HepG2 (cell line): ENCODE measurements around the gene PDRG1. TPM values are rescaled to one million over a fixed set of nuclear protein-coding genes. Genes with fewer than 3 reads are reported as not detected.

Source experiments
- ATAC-seq: fragments of 200-7000 bp; cut with Tn5 transposase; 3 replicates; pipeline ENCODE4 v1.9.1; 2020; ENCODE audit warnings: mild to moderate bottlenecking, moderate library complexity
- BruUV-seq: library from RNA; stranded (reverse); fragments of 400-500 nt; replicated peaks from 2 replicates; lab custom pipeline; 2021; lab: Mats Ljungman, UMichigan
- CTCF ChIA-PET: fragments of 300-600 bp; formaldehyde crosslinking; extraction: SDS; loops from one replicate; lab custom pipeline; 2021; ENCODE audit warnings: low total read pairs, inconsistent platforms, low intra/inter-chr PET ratio; lab: Yijun Ruan, JAX
- POLR2A ChIA-PET: fragments of 350-600 bp; sonication (Branson Sonifier 250); formaldehyde crosslinking; loops from one replicate; lab custom pipeline; 2020; ENCODE audit warnings: antibody characterized with exemption, inconsistent platforms; lab: Yijun Ruan, JAX
- DNase-seq: peaks from one replicate; pipeline ENCODE4 v3.0.0-alpha.2; 2015; ENCODE audit warnings: low spot score
- FAIRE-seq: peaks from 3 replicates; lab custom pipeline; 2011; peaks lifted over from hg19 to GRCh38; lab: Jason Lieb, UNC
- H2AFZ ChIP-seq: one replicate; pipeline ENCODE4 v1.6.1; 2011; ENCODE audit warnings: low read length, inconsistent platforms
- H3K27ac ChIP-seq: fragments of 300-600 bp; 3 replicates; pipeline ENCODE4 v1.8.0; 2011; ENCODE audit warnings: mixed run types, mild to moderate bottlenecking, mixed read lengths, low read length, inconsistent platforms; ENCODE audit not compliant: insufficient read depth; ENCODE audit errors: extremely low read length
- H3K27me3 ChIP-seq, 2 experiments: fragments of 200-600 bp in 1 of 2; 2 replicates in 1 of 2; 3 replicates in 1 of 2; pipeline versions ENCODE4 v1.6.0 to v1.8.0; 2011; ENCODE audit warnings: low read length in 2 of 2, mild to moderate bottlenecking in 2 of 2, moderate library complexity in 2 of 2, inconsistent platforms in 1 of 2; ENCODE audit not compliant: insufficient read depth in 2 of 2, control insufficient read depth in 1 of 2
- H3K36me3 ChIP-seq, 2 experiments: fragments of 200-600 bp in 1 of 2; replicated peaks in 1 of 2; 2 replicates in 1 of 2; 3 replicates in 1 of 2; pipeline versions ENCODE4 v1.5.1 to v1.8.0; 2011; ENCODE audit warnings: low read length in 2 of 2, inconsistent platforms in 1 of 2; ENCODE audit not compliant: insufficient read depth in 2 of 2, control insufficient read depth in 1 of 2
- H3K4me1 ChIP-seq: 2 replicates; pipeline ENCODE4 v1.5.1; 2012; ENCODE audit warnings: low read length, inconsistent platforms; ENCODE audit not compliant: insufficient read depth
- H3K4me2 ChIP-seq: 2 replicates; pipeline ENCODE4 v1.6.0; 2011; ENCODE audit warnings: low read depth, low read length, inconsistent platforms
- H3K4me3 ChIP-seq, 3 experiments: fragments of 200-600 bp in 1 of 3; sonication (generic), shearing (Covaris generic) in 1 of 3; replicated peaks in 1 of 3; 2 replicates each; pipeline ENCODE4 v1.5.1; 2011 to 2016; ENCODE audit warnings: low read length in 3 of 3, inconsistent platforms in 2 of 3, low read depth in 2 of 3, mild to moderate bottlenecking in 2 of 3, control low read depth in 1 of 3, mixed read lengths in 1 of 3; ENCODE audit not compliant: insufficient read depth in 1 of 3
- H3K79me2 ChIP-seq: one replicate; pipeline ENCODE4 v1.6.1; 2011; ENCODE audit warnings: low read length, inconsistent platforms; ENCODE audit not compliant: insufficient read depth
- H3K9ac ChIP-seq: 2 replicates; pipeline ENCODE4 v1.6.0; 2011; ENCODE audit warnings: mild to moderate bottlenecking, low read depth, low read length, inconsistent platforms; ENCODE audit not compliant: insufficient read depth
- H3K9me3 ChIP-seq: 2 replicates; pipeline ENCODE4 v1.5.1; 2012; ENCODE audit warnings: mild to moderate bottlenecking, low read length
- H4K20me1 ChIP-seq: 2 replicates; pipeline ENCODE4 v1.6.0; 2011; ENCODE audit warnings: inconsistent platforms, mild to moderate bottlenecking, low read length, moderate library complexity; ENCODE audit not compliant: insufficient read depth
- CC2D1A ChIP-seq: sonication (generic); formaldehyde crosslinking; IDR thresholded peaks from 2 replicates; pipeline ENCODE4 v1.8.1; 2023; ENCODE audit warnings: mild to moderate bottlenecking, missing genetic modification reagents
- REL ChIP-seq: sonication (generic); formaldehyde crosslinking; conservative IDR thresholded peaks from 2 replicates; pipeline ENCODE4 v1.8.0; 2022; ENCODE audit warnings: mild to moderate bottlenecking, missing genetic modification reagents, moderate library complexity
- STAG1 ChIP-seq: sonication (generic); formaldehyde crosslinking; IDR thresholded peaks from 2 replicates; pipeline ENCODE4 v1.4.0; 2020; ENCODE audit warnings: missing genetic modification reagents
- STAT5B ChIP-seq: sonication (generic); formaldehyde crosslinking; IDR thresholded peaks from 2 replicates; pipeline ENCODE4 v1.4.0; 2020; ENCODE audit warnings: missing genetic modification reagents
- ZNF136 ChIP-seq: sonication (generic); formaldehyde crosslinking; IDR thresholded peaks from 2 replicates; pipeline ENCODE4 v1.8.1; 2022; ENCODE audit warnings: low read depth, mild to moderate bottlenecking, moderate library complexity, missing genetic modification reagents
- ZNF446 ChIP-seq: sonication (generic); formaldehyde crosslinking; IDR thresholded peaks from 2 replicates; pipeline ENCODE4 v1.5.0; 2020; ENCODE audit warnings: mild to moderate bottlenecking, missing genetic modification reagents
- ZNF839 ChIP-seq: sonication (generic); formaldehyde crosslinking; IDR thresholded peaks from 2 replicates; pipeline ENCODE4 v1.4.0; 2020; ENCODE audit warnings: missing genetic modification reagents, mild to moderate bottlenecking, borderline replicate concordance
- WGBS: methylation state at CpG from one replicate; pipeline ENCODE4 v1.1.6; 2017; ENCODE audit warnings: low lambda C conversion rate; 5-methylcytosine and 5-hydroxymethylcytosine counted together
- in situ Hi-C: cut with HindIII; loops from 2 replicates; pipeline ENCODE4 v1.10.0; 2017; ENCODE audit warnings: low pct_unique_long_range_greater_than_20kb; ENCODE audit not compliant: extremely low pct_ligation_motif_present
- intact Hi-C: fragments of 100-400 bp; cut with micrococcal nuclease; formaldehyde crosslinking; loops from one replicate; pipeline ENCODE4 v1.10.0; 2022; ENCODE audit not compliant: unreplicated experiment
- polyA plus RNA-seq, 8 experiments: library from polyadenylated mRNA; depleted of rRNA in 3 of 8; stranded (reverse) in 7 of 8; unstranded in 1 of 8; fragments of >200 nt; fragmentation: Illumina TruSeq in 4 of 8; extraction: Trizol in 4 of 8; gene quantifications; 2 replicates each; pipeline versions ENCODE4 v1.2.1 to v1.2.3, GENCODE V29; 2011 to 2016; ENCODE audit warnings: low read depth in 4 of 8, missing spikeins in 1 of 8, mixed read lengths in 1 of 8; ENCODE audit not compliant: insufficient read depth in 1 of 8
- total RNA-seq, 5 experiments: library from RNA; depleted of rRNA; stranded (reverse); fragments of >200 nt; fragmentation: Illumina TruSeq; extraction: Trizol; gene quantifications; 2 replicates each; pipeline ENCODE4 v1.2.3, GENCODE V29; 2016; ENCODE audit warnings: low read depth in 1 of 5
- TF ChIP-seq, protein P1 (sequence below): sonication (generic); formaldehyde crosslinking; conservative IDR thresholded peaks from 2 replicates; pipeline ENCODE4 v1.5.0; 2020; ENCODE audit warnings: missing genetic modification reagents
- TF ChIP-seq, protein P2 (sequence below): sonication (generic); formaldehyde crosslinking; IDR thresholded peaks from 2 replicates; pipeline ENCODE4 v1.4.0; 2020; ENCODE audit warnings: low read depth, missing genetic modification reagents
- TF ChIP-seq, protein P3 (sequence below): sonication (generic); formaldehyde crosslinking; IDR thresholded peaks from 2 replicates; pipeline ENCODE4 v1.4.0; 2020; ENCODE audit warnings: mild to moderate bottlenecking, missing genetic modification reagents
- TF ChIP-seq, protein P4 (sequence below): sonication (generic); formaldehyde crosslinking; conservative IDR thresholded peaks from 2 replicates; pipeline ENCODE4 v1.8.0; 2022; ENCODE audit warnings: missing genetic modification reagents

The PDRG1 gene
- total and polyA plus RNA-seq, 2 of the 13 experiments (the other 11 are each of a cell fraction or from before 2014, with no cell fraction given) = 16.6 to 18.0 TPM

DNA sequence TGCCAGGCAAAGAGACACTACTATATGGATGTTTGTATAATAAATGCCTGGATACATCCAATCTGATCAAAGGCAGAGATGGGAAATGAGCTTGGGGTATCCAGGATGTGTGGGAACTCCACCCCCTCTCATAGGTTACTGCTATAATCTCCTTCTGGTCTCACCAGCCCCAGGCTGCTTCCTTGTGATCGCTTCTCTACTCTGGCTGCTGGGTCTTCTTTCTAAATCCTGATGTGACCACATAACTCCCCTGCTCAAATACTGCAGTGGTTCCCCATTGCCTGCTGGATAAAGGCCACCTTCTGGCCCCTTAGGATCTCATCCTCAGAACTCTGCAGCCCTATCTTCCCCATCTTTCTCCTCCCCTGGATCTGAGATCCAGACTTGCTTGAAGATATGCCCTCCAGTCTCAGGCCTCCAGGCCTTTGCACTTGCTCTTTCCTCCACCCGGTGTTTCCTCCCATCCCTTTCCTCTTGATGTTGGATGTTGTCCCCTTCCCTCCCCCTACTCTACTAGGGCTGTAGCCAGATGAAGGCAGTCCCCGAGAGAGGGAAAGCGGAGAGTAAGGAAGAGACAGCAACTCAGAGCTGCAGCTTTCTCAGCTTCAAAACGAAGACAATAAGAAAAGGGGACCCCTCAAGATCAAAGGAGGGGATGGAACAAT is 15.3 kb upstream of the PDRG1 start (continued):
- TF ChIP-seq CC2D1A (CRISPR knock-in tag) = no peak
- TF ChIP-seq ZNF446 = no peak
- TF ChIP-seq, protein P1, sequence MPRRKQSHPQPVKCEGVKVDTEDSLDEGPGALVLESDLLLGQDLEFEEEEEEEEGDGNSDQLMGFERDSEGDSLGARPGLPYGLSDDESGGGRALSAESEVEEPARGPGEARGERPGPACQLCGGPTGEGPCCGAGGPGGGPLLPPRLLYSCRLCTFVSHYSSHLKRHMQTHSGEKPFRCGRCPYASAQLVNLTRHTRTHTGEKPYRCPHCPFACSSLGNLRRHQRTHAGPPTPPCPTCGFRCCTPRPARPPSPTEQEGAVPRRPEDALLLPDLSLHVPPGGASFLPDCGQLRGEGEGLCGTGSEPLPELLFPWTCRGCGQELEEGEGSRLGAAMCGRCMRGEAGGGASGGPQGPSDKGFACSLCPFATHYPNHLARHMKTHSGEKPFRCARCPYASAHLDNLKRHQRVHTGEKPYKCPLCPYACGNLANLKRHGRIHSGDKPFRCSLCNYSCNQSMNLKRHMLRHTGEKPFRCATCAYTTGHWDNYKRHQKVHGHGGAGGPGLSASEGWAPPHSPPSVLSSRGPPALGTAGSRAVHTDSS (CRISPR knock-in tag) = no peak
- no peak for TF ChIP-seq ZNF136 (CRISPR knock-in tag)
- TF ChIP-seq, all 625 proteins: peak for 0

DNA sequence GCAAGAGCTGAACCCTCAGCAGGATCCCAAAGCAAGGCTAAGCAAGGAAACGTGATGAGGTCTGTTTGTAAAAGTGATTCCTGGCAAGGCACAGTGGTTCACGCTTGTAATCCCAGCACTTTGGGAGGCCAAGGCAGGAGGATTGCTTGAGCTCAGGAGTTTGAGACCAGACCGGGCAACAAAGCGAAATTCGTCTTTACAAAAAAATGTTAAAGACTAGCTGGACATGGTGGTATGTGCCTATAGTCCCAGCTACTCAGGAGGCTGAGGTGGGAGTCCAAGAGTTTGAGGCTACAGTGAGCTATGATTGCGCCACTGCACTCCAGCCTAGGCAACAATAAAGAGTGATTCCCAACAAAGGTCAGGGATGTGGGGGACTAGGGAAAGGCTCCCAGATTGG is 12.0 kb upstream of the PDRG1 start:
- peaks cover 0 to 4% of the 10 kb centered on the region in 2 experiments; a peak in 2 of 5 replicates for H3K27me3 ChIP-seq
- no peak overlapping the region for H2AFZ ChIP-seq
- H3K4me2 ChIP-seq = no peak overlapping the region
- no peak overlapping the region for H3K4me3 ChIP-seq
- no peak overlapping the region for H3K27ac ChIP-seq
- no peaks in the 10 kb centered on the region for H3K36me3 ChIP-seq
- no peak for ATAC-seq
- FAIRE-seq = no peak
- ChIA-PET POLR2A (no interaction called here), CTCF (no interaction called here)
- H3K9ac ChIP-seq = no peak overlapping the region
- intact Hi-C loops (no loop called here), in situ Hi-C loops (no loop called here)
- no peaks in the 10 kb centered on the region for H3K79me2 ChIP-seq
- 4% methylated on average over 6 of the region's 6 CpGs for WGBS
- H3K9me3 ChIP-seq = no peaks in the 10 kb centered on the region
- no TSS peak for BruUV-seq
- H3K4me1 ChIP-seq = no peaks in the 10 kb centered on the region
- DNase-seq = no peak
- H4K20me1 ChIP-seq = no peaks in the 10 kb centered on the region; the same call in 1 of the 2 replicates
- TF ChIP-seq ZNF839 (CRISPR knock-in tag) (no peak), STAT5B (CRISPR knock-in tag) (no peak), REL (no peak), STAG1 (no peak)
- TF ChIP-seq, protein P2, sequence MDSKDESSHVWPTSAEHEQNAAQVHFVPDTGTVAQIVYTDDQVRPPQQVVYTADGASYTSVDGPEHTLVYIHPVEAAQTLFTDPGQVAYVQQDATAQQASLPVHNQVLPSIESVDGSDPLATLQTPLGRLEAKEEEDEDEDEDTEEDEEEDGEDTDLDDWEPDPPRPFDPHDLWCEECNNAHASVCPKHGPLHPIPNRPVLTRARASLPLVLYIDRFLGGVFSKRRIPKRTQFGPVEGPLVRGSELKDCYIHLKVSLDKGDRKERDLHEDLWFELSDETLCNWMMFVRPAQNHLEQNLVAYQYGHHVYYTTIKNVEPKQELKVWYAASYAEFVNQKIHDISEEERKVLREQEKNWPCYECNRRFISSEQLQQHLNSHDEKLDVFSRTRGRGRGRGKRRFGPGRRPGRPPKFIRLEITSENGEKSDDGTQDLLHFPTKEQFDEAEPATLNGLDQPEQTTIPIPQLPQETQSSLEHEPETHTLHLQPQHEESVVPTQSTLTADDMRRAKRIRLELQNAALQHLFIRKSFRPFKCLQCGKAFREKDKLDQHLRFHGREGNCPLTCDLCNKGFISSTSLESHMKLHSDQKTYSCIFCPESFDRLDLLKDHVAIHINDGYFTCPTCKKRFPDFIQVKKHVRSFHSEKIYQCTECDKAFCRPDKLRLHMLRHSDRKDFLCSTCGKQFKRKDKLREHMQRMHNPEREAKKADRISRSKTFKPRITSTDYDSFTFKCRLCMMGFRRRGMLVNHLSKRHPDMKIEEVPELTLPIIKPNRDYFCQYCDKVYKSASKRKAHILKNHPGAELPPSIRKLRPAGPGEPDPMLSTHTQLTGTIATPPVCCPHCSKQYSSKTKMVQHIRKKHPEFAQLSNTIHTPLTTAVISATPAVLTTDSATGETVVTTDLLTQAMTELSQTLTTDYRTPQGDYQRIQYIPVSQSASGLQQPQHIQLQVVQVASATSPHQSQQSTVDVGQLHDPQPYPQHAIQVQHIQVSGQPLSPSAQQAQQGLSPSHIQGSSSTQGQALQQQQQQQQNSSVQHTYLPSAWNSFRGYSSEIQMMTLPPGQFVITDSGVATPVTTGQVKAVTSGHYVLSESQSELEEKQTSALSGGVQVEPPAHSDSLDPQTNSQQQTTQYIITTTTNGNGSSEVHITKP (CRISPR knock-in tag) = no peak
- TF ChIP-seq, protein P3, sequence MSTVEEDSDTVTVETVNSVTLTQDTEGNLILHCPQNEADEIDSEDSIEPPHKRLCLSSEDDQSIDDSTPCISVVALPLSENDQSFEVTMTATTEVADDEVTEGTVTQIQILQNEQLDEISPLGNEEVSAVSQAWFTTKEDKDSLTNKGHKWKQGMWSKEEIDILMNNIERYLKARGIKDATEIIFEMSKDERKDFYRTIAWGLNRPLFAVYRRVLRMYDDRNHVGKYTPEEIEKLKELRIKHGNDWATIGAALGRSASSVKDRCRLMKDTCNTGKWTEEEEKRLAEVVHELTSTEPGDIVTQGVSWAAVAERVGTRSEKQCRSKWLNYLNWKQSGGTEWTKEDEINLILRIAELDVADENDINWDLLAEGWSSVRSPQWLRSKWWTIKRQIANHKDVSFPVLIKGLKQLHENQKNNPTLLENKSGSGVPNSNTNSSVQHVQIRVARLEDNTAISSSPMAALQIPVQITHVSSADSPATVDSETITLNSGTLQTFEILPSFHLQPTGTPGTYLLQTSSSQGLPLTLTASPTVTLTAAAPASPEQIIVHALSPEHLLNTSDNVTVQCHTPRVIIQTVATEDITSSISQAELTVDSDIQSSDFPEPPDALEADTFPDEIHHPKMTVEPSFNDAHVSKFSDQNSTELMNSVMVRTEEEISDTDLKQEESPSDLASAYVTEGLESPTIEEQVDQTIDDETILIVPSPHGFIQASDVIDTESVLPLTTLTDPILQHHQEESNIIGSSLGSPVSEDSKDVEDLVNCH = no peak
- TF ChIP-seq, protein P4, sequence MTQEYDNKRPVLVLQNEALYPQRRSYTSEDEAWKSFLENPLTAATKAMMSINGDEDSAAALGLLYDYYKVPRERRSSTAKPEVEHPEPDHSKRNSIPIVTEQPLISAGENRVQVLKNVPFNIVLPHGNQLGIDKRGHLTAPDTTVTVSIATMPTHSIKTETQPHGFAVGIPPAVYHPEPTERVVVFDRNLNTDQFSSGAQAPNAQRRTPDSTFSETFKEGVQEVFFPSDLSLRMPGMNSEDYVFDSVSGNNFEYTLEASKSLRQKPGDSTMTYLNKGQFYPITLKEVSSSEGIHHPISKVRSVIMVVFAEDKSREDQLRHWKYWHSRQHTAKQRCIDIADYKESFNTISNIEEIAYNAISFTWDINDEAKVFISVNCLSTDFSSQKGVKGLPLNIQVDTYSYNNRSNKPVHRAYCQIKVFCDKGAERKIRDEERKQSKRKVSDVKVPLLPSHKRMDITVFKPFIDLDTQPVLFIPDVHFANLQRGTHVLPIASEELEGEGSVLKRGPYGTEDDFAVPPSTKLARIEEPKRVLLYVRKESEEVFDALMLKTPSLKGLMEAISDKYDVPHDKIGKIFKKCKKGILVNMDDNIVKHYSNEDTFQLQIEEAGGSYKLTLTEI (CRISPR knock-in tag) = no peak
